SKM-1 treated with dmso at 0.1 percent for 144 hours (cell line): ENCODE measurements around the gene HES5.
"Not testable (repeated sequence)": the region's sequence is repeated elsewhere in the genome, so short reads cannot be mapped to it uniquely, and the experiment has no call there.

ENCODE experiments used
- DNase-seq: peaks from one replicate; lab custom pipeline; 2025; ENCODE audit not compliant: unreplicated experiment; lab: John Stamatoyannopoulos, UW

Gene HES5

GRCh38 chr1:2529784-2530512, at the start of gene HES5:
Gene HES5 (minus strand): TSS chr1:2530263. CDS start chr1:2530164, 99 bp downstream.
- no peak for DNase-seq

GRCh38 chr1:2578758-2579118, 48.7 kb upstream of the HES5 start:
- no peak for DNase-seq

GRCh38 chr1:2577565-2578075, 47.6 kb upstream of the HES5 start:
- not testable (repeated sequence) for DNase-seq

- DNase-seq = no peak
These were observed 46.0 kb upstream of the HES5 start for GRCh38 chr1:2575801-2576663.

- no peak for DNase-seq
These were observed 44.3 kb upstream of the HES5 start for GRCh38 chr1:2574350-2574749.

- no peak for DNase-seq
These were observed 43.3 kb upstream of the HES5 start for GRCh38 chr1:2573250-2573920.

GRCh38 chr1:2571348-2571747, 41.3 kb upstream of the HES5 start:
- no peak for DNase-seq

- DNase-seq = no peak
These were observed 40.3 kb upstream of the HES5 start for GRCh38 chr1:2570332-2570731.

- DNase-seq = not testable (repeated sequence)
These were observed 39.6 kb upstream of the HES5 start for GRCh38 chr1:2569703-2570102.

- no peak for DNase-seq
These were observed 39.0 kb upstream of the HES5 start for GRCh38 chr1:2569060-2569459.

GRCh38 chr1:2568187-2568816, 38.2 kb upstream of the HES5 start:
- DNase-seq = not testable (repeated sequence)

GRCh38 chr1:2567083-2567679, 37.1 kb upstream of the HES5 start:
- no peak for DNase-seq

- DNase-seq = no peak
These were observed 36.3 kb upstream of the HES5 start for GRCh38 chr1:2566101-2567045.

- no peak for DNase-seq
These were observed 34.8 kb upstream of the HES5 start for GRCh38 chr1:2564815-2565374.

- no peak for DNase-seq
These were observed 34.1 kb upstream of the HES5 start for GRCh38 chr1:2564006-2564814.

GRCh38 chr1:2563205-2563604, 33.1 kb upstream of the HES5 start:
- DNase-seq = no peak

GRCh38 chr1:2561898-2562895, 32.1 kb upstream of the HES5 start:
- DNase-seq = no peak
